ENCODE data around the gene CACNA1C. TPM values are rescaled to one million over a fixed set of nuclear protein-coding genes. Genes with fewer than 3 reads are reported as not detected.

Gene CACNA1C
- total RNA-seq, 5 donors from 2014 or later (not counting 1 experiment from before 2014, with no cell fraction given) = 0.10 to 0.26 (median 0.16) TPM

DNA sequence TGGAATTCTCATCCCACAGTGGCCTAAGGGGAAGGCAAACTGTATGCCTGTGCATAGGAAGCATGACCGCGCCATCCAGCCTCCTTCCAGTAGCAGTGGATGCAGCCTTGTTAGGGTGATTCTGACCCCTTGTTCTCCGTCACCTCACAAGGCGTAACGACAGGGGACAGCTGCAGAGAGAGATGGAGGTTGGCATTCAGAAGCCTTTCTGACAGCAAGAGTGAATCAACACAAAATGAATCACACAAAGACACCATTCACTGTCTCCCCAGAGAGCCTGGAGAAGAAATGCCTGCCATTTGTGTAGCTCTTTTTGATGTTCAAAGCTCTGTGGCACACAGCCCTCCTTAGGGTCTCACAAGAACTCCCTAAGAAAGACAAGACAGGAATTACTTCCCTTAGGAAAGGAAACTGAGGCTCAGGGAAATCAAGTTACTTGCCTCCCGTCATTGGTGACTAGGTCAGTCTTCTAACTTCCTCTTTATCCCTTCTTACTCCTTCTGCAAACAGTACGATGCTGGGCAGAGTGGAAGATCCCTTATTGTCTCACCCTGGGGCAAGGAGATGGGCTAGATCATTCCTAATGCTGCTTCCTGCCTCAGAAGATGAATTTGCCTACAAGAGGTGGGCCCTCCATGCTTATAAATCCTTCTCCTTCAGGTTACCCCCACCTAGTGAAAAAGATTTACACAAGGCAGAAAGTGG lies 280.9 kb downstream of the CACNA1C start:
- POLR2A ChIA-PET = no interaction called here
- CTCF ChIA-PET = no interaction called here
- DNase-seq = no peak
- Mint-ChIP-seq H3K27ac (no peak overlapping the region), H3K36me3 (no peaks in the 10 kb centered on the region), H3K4me3 (no peak overlapping the region), H3K9me3 (no peaks in the 10 kb centered on the region), H3K4me1 (no peaks in the 10 kb centered on the region), H3K27me3 (peaks cover 4 to 11% of the 10 kb centered on the region in 2 donors)
- H3K36me3 ChIP-seq (ENCODE audit: control insufficient read depth in 2 of 2, extremely low read depth in 1 of 2, insufficient read depth in 1 of 2, low read length in 1 of 2) = no peaks in the 10 kb centered on the region
- no peaks in the 10 kb centered on the region for H3K9me3 ChIP-seq
- no peaks in the 10 kb centered on the region for H3K4me1 ChIP-seq (ENCODE audit: control insufficient read depth in 1 of 2, extremely low read depth in 1 of 2, insufficient read depth in 2 of 2, low read length in 2 of 2)
- no peak overlapping the region for H3K27ac ChIP-seq (ENCODE audit: low read length)
- H3K4me3 ChIP-seq (ENCODE audit: control insufficient read depth in 1 of 2, extremely low read depth in 1 of 2, low read length in 1 of 2) = no peak overlapping the region
- peaks cover 0 to 11% of the 10 kb centered on the region in 2 experiments for H3K27me3 ChIP-seq (replicated peaks in 1 of 2; ENCODE audit: control insufficient read depth in 2 of 2, extremely low read depth in 1 of 2, insufficient read depth in 2 of 2, low read length in 1 of 2)
- WGBS (ENCODE audit: insufficient coverage) = 100% methylated on average over 3 of the region's 7 CpGs
- ATAC-seq (replicated peaks in 1 of 4) = no peak

- H3K4me1 ChIP-seq (ENCODE audit: control insufficient read depth in 1 of 2, extremely low read depth in 1 of 2, insufficient read depth in 2 of 2, low read length in 2 of 2) = no peaks in the 10 kb centered on the region
- ATAC-seq (replicated peaks in 1 of 4) (no peak), DNase-seq (no peak)
- Mint-ChIP-seq H3K4me1 (no peaks in the 10 kb centered on the region), H3K36me3 (no peaks in the 10 kb centered on the region), H3K27me3 (peaks cover 4 to 11% of the 10 kb centered on the region in 2 donors), H3K9me3 (no peaks in the 10 kb centered on the region), H3K4me3 (no peak overlapping the region), H3K27ac (no peak overlapping the region)
- ChIA-PET CTCF (no interaction called here), POLR2A (no interaction called here)
- H3K9me3 ChIP-seq = no peaks in the 10 kb centered on the region
- H3K36me3 ChIP-seq (ENCODE audit: control insufficient read depth in 2 of 2, extremely low read depth in 1 of 2, insufficient read depth in 1 of 2, low read length in 1 of 2) = no peaks in the 10 kb centered on the region
- WGBS (ENCODE audit: insufficient coverage) = 74% methylated on average over 3 of the region's 6 CpGs
- no peak overlapping the region for H3K4me3 ChIP-seq (ENCODE audit: control insufficient read depth in 1 of 2, extremely low read depth in 1 of 2, low read length in 1 of 2)
- peaks cover 0 to 11% of the 10 kb centered on the region in 2 experiments for H3K27me3 ChIP-seq (replicated peaks in 1 of 2; ENCODE audit: control insufficient read depth in 2 of 2, extremely low read depth in 1 of 2, insufficient read depth in 2 of 2, low read length in 1 of 2)
- no peak overlapping the region for H3K27ac ChIP-seq (ENCODE audit: low read length)
Measured at GRCh38 chr12:2334271-2334670, 281.5 kb downstream of the CACNA1C start.

GRCh38 chr12:2334689-2335088 lies 281.9 kb downstream of the CACNA1C start:
- Mint-ChIP-seq H3K9me3 (no peaks in the 10 kb centered on the region), H3K36me3 (no peaks in the 10 kb centered on the region), H3K4me1 (no peaks in the 10 kb centered on the region), H3K4me3 (no peak overlapping the region), H3K27me3 (peaks cover under 1 to 11% of the 10 kb centered on the region in 2 donors), H3K27ac (no peak overlapping the region)
- H3K9me3 ChIP-seq = no peaks in the 10 kb centered on the region
- no peaks in the 10 kb centered on the region for H3K36me3 ChIP-seq (ENCODE audit: control insufficient read depth in 2 of 2, extremely low read depth in 1 of 2, insufficient read depth in 1 of 2, low read length in 1 of 2)
- no peak overlapping the region for H3K4me3 ChIP-seq (ENCODE audit: control insufficient read depth in 1 of 2, extremely low read depth in 1 of 2, low read length in 1 of 2)
- CTCF ChIA-PET = no interaction called here
- DNase-seq (no peak), ATAC-seq (replicated peaks in 1 of 4) (no peak)
- H3K27ac ChIP-seq (ENCODE audit: low read length) = no peak overlapping the region
- 80% methylated on average over 1 of the region's 4 CpGs for whole genome bisulfite sequencing (ENCODE audit: insufficient coverage)
- H3K27me3 ChIP-seq (replicated peaks in 1 of 2; ENCODE audit: control insufficient read depth in 2 of 2, extremely low read depth in 1 of 2, insufficient read depth in 2 of 2, low read length in 1 of 2) = peaks cover 0 to 11% of the 10 kb centered on the region in 2 experiments
- POLR2A ChIA-PET = no interaction called here
- no peaks in the 10 kb centered on the region for H3K4me1 ChIP-seq (ENCODE audit: control insufficient read depth in 1 of 2, extremely low read depth in 1 of 2, insufficient read depth in 2 of 2, low read length in 2 of 2)

DNA sequence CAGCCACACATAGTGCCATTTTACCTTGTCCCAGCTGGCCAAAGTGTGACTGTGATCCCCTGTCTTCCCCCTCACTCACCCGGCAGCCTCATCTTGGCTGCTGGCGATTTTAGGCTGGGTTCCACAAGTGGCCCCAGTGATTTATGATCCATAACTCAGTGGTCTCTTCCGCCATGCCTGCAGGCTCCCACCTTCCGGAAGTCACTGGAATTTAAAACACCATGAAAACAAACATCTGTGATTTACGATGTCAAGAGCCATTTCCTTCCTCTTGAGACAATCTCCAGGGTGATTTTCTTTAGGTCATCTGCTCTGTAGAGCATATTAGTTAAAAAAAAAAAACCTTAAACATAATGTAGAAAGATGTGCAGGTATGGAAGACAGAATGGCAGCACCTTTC lies 282.3 kb downstream of the CACNA1C start:
- Histone ChIP-seq H3K9me3 (no peaks in the 10 kb centered on the region), H3K27me3 (replicated peaks in 1 of 2; ENCODE audit: control insufficient read depth in 2 of 2, extremely low read depth in 1 of 2, insufficient read depth in 2 of 2, low read length in 1 of 2) (peaks cover 0 to 11% of the 10 kb centered on the region in 2 experiments), H3K4me1 (ENCODE audit: control insufficient read depth in 1 of 2, extremely low read depth in 1 of 2, insufficient read depth in 2 of 2, low read length in 2 of 2) (no peaks in the 10 kb centered on the region), H3K27ac (ENCODE audit: low read length) (no peak overlapping the region), H3K36me3 (ENCODE audit: control insufficient read depth in 2 of 2, extremely low read depth in 1 of 2, insufficient read depth in 1 of 2, low read length in 1 of 2) (no peaks in the 10 kb centered on the region), H3K4me3 (ENCODE audit: control insufficient read depth in 1 of 2, extremely low read depth in 1 of 2, low read length in 1 of 2) (no peak overlapping the region)
- Mint-ChIP-seq H3K4me3 (no peak overlapping the region), H3K27me3 (peaks cover 0 to 11% of the 10 kb centered on the region in 2 donors), H3K36me3 (no peaks in the 10 kb centered on the region), H3K27ac (peak overlapping the region in 1 of 2 donors; percentile 19), H3K9me3 (no peaks in the 10 kb centered on the region), H3K4me1 (no peaks in the 10 kb centered on the region)
- ATAC-seq (replicated peaks in 1 of 4) = no peak
- DNase-seq = no peak
- WGBS (ENCODE audit: insufficient coverage) = 72% methylated on average over 3 of the region's 5 CpGs
- ChIA-PET CTCF (no interaction called here), POLR2A (interaction anchor here in 1 of 2 donors (0.6 kb wide), 1 partner anchor 788 kb away, joined by 8 read pairs; no protein-coding TSS in a partner anchor)

DNA sequence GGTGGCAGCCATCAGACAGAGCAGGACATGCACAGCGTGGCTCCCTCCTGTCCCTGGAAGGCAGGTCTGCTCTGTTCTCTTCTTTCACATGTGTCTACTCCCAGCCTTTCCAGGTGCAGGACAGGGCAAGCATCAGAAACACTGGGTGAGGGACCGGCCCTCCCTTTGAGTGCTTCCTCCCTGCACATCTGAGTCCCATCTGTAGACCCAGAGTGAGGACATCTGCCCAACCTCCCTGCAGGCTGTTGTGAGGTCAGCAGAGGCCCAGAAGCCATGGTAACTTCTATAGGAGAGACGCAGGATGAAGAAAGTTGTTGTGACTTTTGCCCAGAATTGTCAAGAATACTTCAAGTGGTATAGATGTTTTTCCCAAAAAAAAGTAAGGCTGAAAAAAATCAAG lies 282.7 kb downstream of the CACNA1C start:
- Mint-ChIP-seq H3K9me3 (no peaks in the 10 kb centered on the region), H3K4me1 (no peaks in the 10 kb centered on the region), H3K27me3 (peaks cover 0 to 11% of the 10 kb centered on the region in 2 donors), H3K27ac (no peak overlapping the region), H3K4me3 (no peak overlapping the region), H3K36me3 (no peaks in the 10 kb centered on the region)
- ChIA-PET CTCF (no interaction called here), POLR2A (interaction anchor here in 1 of 2 donors (0.6 kb wide), 1 partner anchor 789 kb away, joined by 8 read pairs; no protein-coding TSS in a partner anchor)
- 70% methylated on average over 3 of the region's 3 CpGs for WGBS (ENCODE audit: insufficient coverage)
- Histone ChIP-seq H3K27ac (ENCODE audit: low read length) (no peak overlapping the region), H3K4me1 (ENCODE audit: control insufficient read depth in 1 of 2, extremely low read depth in 1 of 2, insufficient read depth in 2 of 2, low read length in 2 of 2) (no peaks in the 10 kb centered on the region), H3K4me3 (ENCODE audit: control insufficient read depth in 1 of 2, extremely low read depth in 1 of 2, low read length in 1 of 2) (no peak overlapping the region), H3K9me3 (no peaks in the 10 kb centered on the region), H3K27me3 (replicated peaks in 1 of 2; ENCODE audit: control insufficient read depth in 2 of 2, extremely low read depth in 1 of 2, insufficient read depth in 2 of 2, low read length in 1 of 2) (peaks cover 0 to 11% of the 10 kb centered on the region in 2 experiments), H3K36me3 (ENCODE audit: control insufficient read depth in 2 of 2, extremely low read depth in 1 of 2, insufficient read depth in 1 of 2, low read length in 1 of 2) (no peaks in the 10 kb centered on the region)
- ATAC-seq (replicated peaks in 1 of 4) = no peak
- DNase-seq = no peak

- H3K4me3 Mint-ChIP-seq = no peak overlapping the region
Measured at GRCh38 chr12:2335916-2336315, 283.1 kb downstream of the CACNA1C start.

More at GRCh38 chr12:2335916-2336315, 283.1 kb downstream of the CACNA1C start:
- ChIA-PET CTCF (no interaction called here), POLR2A (interaction anchor here in 1 of 2 donors (0.6 kb wide), 1 partner anchor 789 kb away, joined by 8 read pairs; no protein-coding TSS in a partner anchor)
- H3K9me3 Mint-ChIP-seq = no peaks in the 10 kb centered on the region
- Histone ChIP-seq H3K9me3 (no peaks in the 10 kb centered on the region), H3K36me3 (ENCODE audit: control insufficient read depth in 2 of 2, extremely low read depth in 1 of 2, insufficient read depth in 1 of 2, low read length in 1 of 2) (no peaks in the 10 kb centered on the region), H3K27ac (ENCODE audit: low read length) (no peak overlapping the region), H3K27me3 (replicated peaks in 1 of 2; ENCODE audit: control insufficient read depth in 2 of 2, extremely low read depth in 1 of 2, insufficient read depth in 2 of 2, low read length in 1 of 2) (peaks cover 0 to 11% of the 10 kb centered on the region in 2 experiments), H3K4me3 (ENCODE audit: control insufficient read depth in 1 of 2, extremely low read depth in 1 of 2, low read length in 1 of 2) (no peak overlapping the region), H3K4me1 (ENCODE audit: control insufficient read depth in 1 of 2, extremely low read depth in 1 of 2, insufficient read depth in 2 of 2, low read length in 2 of 2) (no peaks in the 10 kb centered on the region)
- no peak for ATAC-seq (replicated peaks in 1 of 4)
- DNase-seq = no peak
- WGBS (ENCODE audit: insufficient coverage) = no CpG with 5 or more reads among the region's 3 CpGs
- H3K27ac Mint-ChIP-seq = no peak overlapping the region
- no peaks in the 10 kb centered on the region for H3K36me3 Mint-ChIP-seq
- no peaks in the 10 kb centered on the region for H3K4me1 Mint-ChIP-seq
- peaks cover 0 to 11% of the 10 kb centered on the region in 2 donors for H3K27me3 Mint-ChIP-seq

Data from T-cell (primary cell).